ENCODE results near the gene NKTR. TPM values are rescaled to one million over a fixed set of nuclear protein-coding genes. Genes with fewer than 3 reads are reported as not detected.

NKTR gene
- polyA plus RNA-seq, 1 donor from 2014 or later = 242 TPM

GRCh38 chr3:42696356-42697288 lies 96.1 kb downstream of the NKTR start:
- TF ChIP-seq MXI1 (conservative IDR thresholded peaks at IDR 0.05; ENCODE audit: poor library complexity, severe bottlenecking) (no peak), TAF1 (IDR thresholded peaks at IDR 0.05; ENCODE audit: low read depth) (no peak), CTCF (IDR thresholded peaks at IDR 0.05; ENCODE audit: poor library complexity, severe bottlenecking) (no peak), POLR2AphosphoS5 (IDR thresholded peaks at IDR 0.05) (no peak), EP300 (conservative IDR thresholded peaks at IDR 0.05; ENCODE audit: poor library complexity, severe bottlenecking) (no peak), RAD21 (conservative IDR thresholded peaks at IDR 0.05) (no peak), REST (IDR thresholded peaks at IDR 0.05; ENCODE audit: borderline replicate concordance) (no peak)
- Histone ChIP-seq H3K4me2 (ENCODE audit: low read length) (no peak overlapping the region), H3K36me3 (ENCODE audit: insufficient read depth, low read length) (no peaks in the 10 kb centered on the region), H3F3A (ENCODE audit: insufficient read depth, low read length, poor library complexity, severe bottlenecking) (no peaks in the 10 kb centered on the region), H3K9me3 (ENCODE audit: low read length) (no peaks in the 10 kb centered on the region), H4K20me1 (ENCODE audit: insufficient read depth) (no peaks in the 10 kb centered on the region), H2AFZ (ENCODE audit: low read depth, low read length) (no peak overlapping the region), H3K9ac (ENCODE audit: low read length) (no peak overlapping the region), H3K27me3 (ENCODE audit: insufficient read depth, low read depth, low read length) (no peaks in the 10 kb centered on the region), H3K9me2 (ENCODE audit: insufficient read depth, low read length) (no peaks in the 10 kb centered on the region), H3K27ac (ENCODE audit: low read length) (no peak overlapping the region), H3K79me2 (replicated peaks; ENCODE audit: insufficient read depth, low read length) (no peaks in the 10 kb centered on the region), H3K4me3 (ENCODE audit: low read length) (no peak overlapping the region)

GRCh38 chr3:42697289-42698051 lies 97.0 kb downstream of the NKTR start:
- no peak overlapping the region for H3K4me2 ChIP-seq (ENCODE audit: low read length)
- H3K9ac ChIP-seq (ENCODE audit: low read length) = no peak overlapping the region
- no peaks in the 10 kb centered on the region for H4K20me1 ChIP-seq (ENCODE audit: insufficient read depth)
- H3K36me3 ChIP-seq (ENCODE audit: insufficient read depth, low read length) = no peaks in the 10 kb centered on the region
- H3K9me2 ChIP-seq (ENCODE audit: insufficient read depth, low read length) = no peaks in the 10 kb centered on the region
- H3K27ac ChIP-seq (ENCODE audit: low read length) = no peak overlapping the region
- H3K4me3 ChIP-seq (ENCODE audit: low read length) = no peak overlapping the region
- no peaks in the 10 kb centered on the region for H3K79me2 ChIP-seq (replicated peaks; ENCODE audit: insufficient read depth, low read length)
- H3F3A ChIP-seq (ENCODE audit: insufficient read depth, low read length, poor library complexity, severe bottlenecking) = no peaks in the 10 kb centered on the region
- H3K27me3 ChIP-seq (ENCODE audit: insufficient read depth, low read depth, low read length) = no peaks in the 10 kb centered on the region
- no peak overlapping the region for H2AFZ ChIP-seq (ENCODE audit: low read depth, low read length)
- no peaks in the 10 kb centered on the region for H3K9me3 ChIP-seq (ENCODE audit: low read length)
- TF ChIP-seq EZH2 (IDR thresholded peaks at IDR 0.05; ENCODE audit: borderline replicate concordance, insufficient read depth, low read length, poor library complexity, severe bottlenecking) (no peak), EP300 (conservative IDR thresholded peaks at IDR 0.05; ENCODE audit: poor library complexity, severe bottlenecking) (no peak), CTCF (IDR thresholded peaks at IDR 0.05; ENCODE audit: poor library complexity, severe bottlenecking) (no peak), POLR2AphosphoS5 (IDR thresholded peaks at IDR 0.05) (no peak), MXI1 (conservative IDR thresholded peaks at IDR 0.05; ENCODE audit: poor library complexity, severe bottlenecking) (no peak), TAF1 (IDR thresholded peaks at IDR 0.05; ENCODE audit: low read depth) (no peak), RAD21 (conservative IDR thresholded peaks at IDR 0.05) (no peak), REST (IDR thresholded peaks at IDR 0.05; ENCODE audit: borderline replicate concordance) (no peak), SMC3 (conservative IDR thresholded peaks at IDR 0.05; ENCODE audit: poor library complexity) (no peak)

Measured in neural cell (in vitro differentiated cells).